H9 (cell line): ENCODE data around the gene SH3BP2. TPM values are rescaled to one million over a fixed set of nuclear protein-coding genes. Genes with fewer than 3 reads are reported as not detected.

Experiments used
- DNase-seq: peaks from one replicate; pipeline ENCODE4 v3.0.0-alpha.2; 2017
- H2AFZ ChIP-seq: one replicate; pipeline ENCODE4 v1.6.1; 2013; ENCODE audit warnings: mild to moderate bottlenecking, low read length, control low read depth, moderate library complexity
- H2AK5ac ChIP-seq: 2 replicates; pipeline ENCODE4 v1.6.1; 2013; ENCODE audit warnings: low read length, control low read depth, mixed read lengths; ENCODE audit not compliant: insufficient read length
- H2BK120ac ChIP-seq: one replicate; pipeline ENCODE4 v1.6.1; 2013; ENCODE audit warnings: low read depth, mild to moderate bottlenecking, low read length, control low read depth, inconsistent platforms; ENCODE audit not compliant: poor library complexity, severe bottlenecking
- H2BK12ac ChIP-seq: 2 replicates; pipeline ENCODE4 v1.6.1; 2013; ENCODE audit warnings: low read length, control low read depth, mixed read lengths, low read depth; ENCODE audit not compliant: insufficient read length
- H2BK15ac ChIP-seq: 2 replicates; pipeline ENCODE4 v1.6.1; 2013; ENCODE audit warnings: low read depth, low read length, control low read depth
- H2BK20ac ChIP-seq: one replicate; pipeline ENCODE4 v1.6.1; 2013; ENCODE audit warnings: low read depth, mild to moderate bottlenecking, low read length, control low read depth, inconsistent platforms; ENCODE audit not compliant: poor library complexity, severe bottlenecking
- H2BK5ac ChIP-seq: 2 replicates; pipeline ENCODE4 v1.6.1; 2013; ENCODE audit warnings: low read length, control low read depth, mixed read lengths; ENCODE audit not compliant: insufficient read length
- H3K14ac ChIP-seq: 2 replicates; pipeline ENCODE4 v1.6.1; 2013; ENCODE audit warnings: low read length, control low read depth; ENCODE audit not compliant: insufficient read depth
- H3K18ac ChIP-seq: 2 replicates; pipeline ENCODE4 v1.6.1; 2013; ENCODE audit warnings: low read depth, mild to moderate bottlenecking, mixed read lengths, low read length, control low read depth; ENCODE audit not compliant: insufficient read length
- H3K23ac ChIP-seq: 2 replicates; pipeline ENCODE4 v1.6.1; 2013; ENCODE audit warnings: low read length, control low read depth, mixed read lengths, low read depth; ENCODE audit not compliant: insufficient read length
- H3K23me2 ChIP-seq: 2 replicates; pipeline ENCODE4 v1.6.1; 2013; ENCODE audit warnings: low read depth, mild to moderate bottlenecking, mixed read lengths, low read length, control low read depth; ENCODE audit not compliant: insufficient read length, poor library complexity, severe bottlenecking
- H3K27ac ChIP-seq: 2 replicates; pipeline ENCODE4 v1.5.1; 2013; ENCODE audit warnings: low read length, control low read depth, mixed read lengths, low read depth; ENCODE audit not compliant: insufficient read length
- H3K27me3 ChIP-seq: 2 replicates; pipeline ENCODE4 v1.6.1; 2013; ENCODE audit warnings: low read length, control low read depth, inconsistent platforms; ENCODE audit not compliant: insufficient read depth
- H3K4ac ChIP-seq: 2 replicates; pipeline ENCODE4 v1.6.1; 2013; ENCODE audit warnings: low read depth, mild to moderate bottlenecking, control low read depth, inconsistent platforms, low read length, moderate library complexity
- H3K4me1 ChIP-seq: 2 replicates; pipeline ENCODE4 v1.6.1; 2013; ENCODE audit warnings: low read length, control low read depth, inconsistent platforms; ENCODE audit not compliant: insufficient read depth
- H3K4me2 ChIP-seq: 2 replicates; pipeline ENCODE4 v1.6.1; 2013; ENCODE audit warnings: low read length, control low read depth, mixed read lengths; ENCODE audit not compliant: insufficient read length, insufficient read depth
- H3K56ac ChIP-seq: 2 replicates; pipeline ENCODE4 v1.6.1; 2013; ENCODE audit warnings: low read depth, mild to moderate bottlenecking, mixed read lengths, low read length, control low read depth; ENCODE audit not compliant: insufficient read length
- H3K79me1 ChIP-seq: 2 replicates; pipeline ENCODE4 v1.6.1; 2013; ENCODE audit warnings: low read depth, mild to moderate bottlenecking, moderate library complexity, low read length, control low read depth, inconsistent platforms; ENCODE audit not compliant: insufficient read depth, poor library complexity, severe bottlenecking
- H3K79me2 ChIP-seq: 2 replicates; pipeline ENCODE4 v1.6.1; 2013; ENCODE audit warnings: low read length, control low read depth, inconsistent platforms; ENCODE audit not compliant: insufficient read depth
- H3K9ac ChIP-seq: 2 replicates; pipeline ENCODE4 v1.6.1; 2013; ENCODE audit warnings: low read length, control low read depth, mixed read lengths; ENCODE audit not compliant: insufficient read length; ENCODE audit errors: extremely low read depth
- H3K9me3 ChIP-seq: one replicate; pipeline ENCODE4 v1.6.1; 2013; ENCODE audit warnings: low read depth, low read length, inconsistent platforms; ENCODE audit not compliant: control insufficient read depth
- H3T11ph ChIP-seq: one replicate; pipeline ENCODE4 v1.6.1; 2013; ENCODE audit warnings: mild to moderate bottlenecking, low read length, control low read depth, inconsistent platforms
- H4K20me1 ChIP-seq: one replicate; pipeline ENCODE4 v1.6.1; 2013; ENCODE audit not compliant: control insufficient read depth, insufficient read length, insufficient read depth
- H4K5ac ChIP-seq: 2 replicates; pipeline ENCODE4 v1.6.1; 2013; ENCODE audit warnings: low read depth, mild to moderate bottlenecking, mixed read lengths, low read length, control low read depth; ENCODE audit not compliant: insufficient read length
- H4K8ac ChIP-seq: replicated peaks from 2 replicates; pipeline ENCODE4 v1.6.1; 2013; ENCODE audit warnings: low read length, control low read depth, mixed read lengths, low read depth; ENCODE audit not compliant: insufficient read length
- H4K91ac ChIP-seq: 2 replicates; pipeline ENCODE4 v1.6.1; 2013; ENCODE audit warnings: low read depth, mild to moderate bottlenecking, moderate library complexity, mixed read lengths, low read length, control low read depth; ENCODE audit not compliant: insufficient read length
- H3K27ac Mint-ChIP-seq, 3 experiments: 2 replicates in 2 of 3; 3 replicates in 1 of 3; pipeline ENCODE4 v1.8.0; 2020 to 2021; ENCODE audit warnings: mixed read lengths in 3 of 3, mild to moderate bottlenecking in 1 of 3, moderate library complexity in 1 of 3
- H3K27me3 Mint-ChIP-seq: 2 replicates; pipeline ENCODE4 v1.8.0; 2021; ENCODE audit warnings: low read depth, mild to moderate bottlenecking, moderate library complexity, mixed read lengths
- H3K36me3 Mint-ChIP-seq, 3 experiments: 2 replicates in 2 of 3; 3 replicates in 1 of 3; pipeline ENCODE4 v1.8.0; 2020 to 2021; ENCODE audit warnings: low read depth in 3 of 3, mixed read lengths in 3 of 3; ENCODE audit not compliant: insufficient read depth in 1 of 3
- H3K4me1 Mint-ChIP-seq, 2 experiments: 2 replicates each; pipeline ENCODE4 v1.8.0; 2020; ENCODE audit warnings: mixed read lengths in 2 of 2
- H3K4me3 Mint-ChIP-seq, 2 experiments: 2 replicates in 1 of 2; 3 replicates in 1 of 2; pipeline ENCODE4 v1.8.0; 2020 to 2021; ENCODE audit warnings: mild to moderate bottlenecking in 2 of 2, mixed read lengths in 2 of 2, moderate library complexity in 1 of 2
- H3K9me3 Mint-ChIP-seq, 2 experiments: 2 replicates in 1 of 2; 3 replicates in 1 of 2; pipeline ENCODE4 v1.8.0; 2020; ENCODE audit warnings: mild to moderate bottlenecking in 2 of 2, mixed read lengths in 2 of 2, moderate library complexity in 1 of 2
- CTCF ChIP-seq: fragments of 200-600 bp; sonication (generic); conservative IDR thresholded peaks from 3 replicates; pipeline ENCODE4 v1.8.0; 2021; ENCODE audit warnings: antibody characterized with exemption, mild to moderate bottlenecking
- WGBS: extraction: QIAGEN DNeasy Blood & Tissue Kit; methylation state at CpG from one replicate; pipeline ENCODE4 v1.1.7; 2013; ENCODE audit warnings: missing lambda C conversion rate, low lambda C conversion rate, mixed read lengths; ENCODE audit not compliant: insufficient read length; ENCODE audit errors: extremely low coverage; 5-methylcytosine and 5-hydroxymethylcytosine counted together
- total RNA-seq: library from RNA; stranded (reverse); gene quantifications from 2 replicates; pipeline ENCODE4 v1.2.1, GENCODE V29; 2021

Gene SH3BP2
- total RNA-seq, 1 experiment from 2014 or later: 37.6 TPM

- Histone ChIP-seq H4K20me1 (no peaks in the 10 kb centered on the region), H2BK12ac (no peak overlapping the region), H4K5ac (no peak overlapping the region), H2AFZ (no peak overlapping the region), H3K79me2 (no peaks in the 10 kb centered on the region), H2BK5ac (no peak overlapping the region), H2BK20ac (no peak overlapping the region), H4K91ac (no peak overlapping the region), H3K18ac (no peak overlapping the region), H3K56ac (no peak overlapping the region), H2BK120ac (no peak overlapping the region), H3K9ac (no peak overlapping the region), H3K27me3 (no peaks in the 10 kb centered on the region), H2AK5ac (no peak overlapping the region), H3K9me3 (no peaks in the 10 kb centered on the region), H3K4me1 (peaks cover 3% of the 10 kb centered on the region; the same call in 1 of the 2 replicates), H3K14ac (no peak overlapping the region), H4K8ac (no peak overlapping the region), H3T11ph (no peak overlapping the region), H3K79me1 (no peaks in the 10 kb centered on the region), H3K4ac (no peak overlapping the region), H3K23me2 (no peaks in the 10 kb centered on the region), H3K4me2 (no peak overlapping the region), H3K23ac (no peak overlapping the region), H2BK15ac (no peak overlapping the region), H3K27ac (no peak overlapping the region)
- no peak for DNase-seq
- no peaks in the 10 kb centered on the region for H3K27me3 Mint-ChIP-seq
- TF ChIP-seq CTCF: no peak
- H3K4me3 Mint-ChIP-seq: no peak overlapping the region
- H3K27ac Mint-ChIP-seq: no peak overlapping the region
- H3K9me3 Mint-ChIP-seq: no peaks in the 10 kb centered on the region
- H3K36me3 Mint-ChIP-seq: peaks cover 22 to 49% (median 42%) of the 10 kb centered on the region in 3 experiments; a peak in 6 of 7 replicates
- WGBS: no CpG with 5 or more reads among the region's 9 CpGs
- H3K4me1 Mint-ChIP-seq: peaks cover 16 to 18% of the 10 kb centered on the region in 2 experiments
Measured at GRCh38 chr4:2886161-2886560, 93.3 kb downstream of the SH3BP2 start.
